Endothelial cell of umbilical vein (primary cell): ENCODE measurements around the gene PRR19. TPM values are rescaled to one million over a fixed set of nuclear protein-coding genes. Genes with fewer than 3 reads are reported as not detected.

Experiments
- BruUV-seq: library from RNA; stranded (reverse); fragments of 400-500 nt; replicated peaks from 2 replicates; lab custom pipeline; 2021; lab: Mats Ljungman, UMichigan
- CTCF ChIA-PET: fragments of 300-600, 350-600 bp; sonication (Branson Sonifier 250); formaldehyde crosslinking; loops from one replicate; lab custom pipeline; 2021; ENCODE audit warnings: antibody characterized with exemption, inconsistent platforms; lab: Charles Lee
- POLR2A ChIA-PET: fragments of 300-600, 350-600 bp; sonication (Branson Sonifier 250); formaldehyde crosslinking; loops from one replicate; lab custom pipeline; 2021; ENCODE audit warnings: antibody characterized with exemption, inconsistent platforms; lab: Charles Lee
- DNase-seq: peaks from one replicate; pipeline ENCODE4 v3.0.0-alpha.2; 2011; ENCODE audit warnings: low read depth, low spot score
- FAIRE-seq: peaks from 2 replicates; lab custom pipeline; 2011; peaks lifted over from hg19 to GRCh38; lab: Jason Lieb, UNC
- H2AFZ ChIP-seq: 2 replicates; pipeline ENCODE4 v1.6.0; 2012; ENCODE audit warnings: low read depth, low read length, control low read depth, inconsistent platforms
- H3K27ac ChIP-seq: 2 replicates; pipeline ENCODE4 v1.5.1; 2011; ENCODE audit warnings: low read depth, mild to moderate bottlenecking, control low read depth, low read length, moderate library complexity; ENCODE audit not compliant: insufficient read depth
- H3K27me3 ChIP-seq, 2 experiments: 2 replicates each; pipeline versions ENCODE4 v1.6.0 to v1.6.1; 2011; ENCODE audit warnings: low read length in 2 of 2, mixed read lengths in 1 of 2; ENCODE audit not compliant: control insufficient read depth in 2 of 2, insufficient read depth in 2 of 2
- H3K36me3 ChIP-seq, 2 experiments: 2 replicates in 1 of 2; 3 replicates in 1 of 2; pipeline ENCODE4 v1.5.1; 2011; ENCODE audit warnings: low read length in 2 of 2, mild to moderate bottlenecking in 1 of 2, moderate library complexity in 1 of 2; ENCODE audit not compliant: control insufficient read depth in 2 of 2, insufficient read depth in 2 of 2; ENCODE audit errors: extremely low read depth in 1 of 2
- H3K4me1 ChIP-seq: 3 replicates; pipeline ENCODE4 v1.5.1; 2011; ENCODE audit warnings: mild to moderate bottlenecking, low read length; ENCODE audit not compliant: control insufficient read depth, insufficient read depth; ENCODE audit errors: extremely low read depth
- H3K4me2 ChIP-seq: 2 replicates; pipeline ENCODE4 v1.6.1; 2011; ENCODE audit warnings: low read length, control low read depth, mixed read lengths; ENCODE audit not compliant: insufficient read depth
- H3K4me3 ChIP-seq, 3 experiments: fragments of 200-600 bp in 1 of 3; sonication (generic), shearing (Covaris generic) in 1 of 3; replicated peaks in 1 of 3; 2 replicates each; pipeline ENCODE4 v1.5.1; 2011 to 2016; ENCODE audit warnings: control low read depth in 3 of 3, low read length in 3 of 3, mild to moderate bottlenecking in 2 of 3, inconsistent platforms in 1 of 3, low read depth in 1 of 3, moderate library complexity in 1 of 3; ENCODE audit not compliant: insufficient read depth in 1 of 3
- H3K79me2 ChIP-seq: 2 replicates; pipeline ENCODE4 v1.6.0; 2012; ENCODE audit warnings: low read length, inconsistent platforms; ENCODE audit not compliant: control insufficient read depth, insufficient read depth
- H3K9ac ChIP-seq: replicated peaks from 2 replicates; pipeline ENCODE3; 2011; ENCODE audit warnings: low read length, control low read depth; ENCODE audit not compliant: insufficient read depth; ENCODE audit errors: extremely low read depth
- H3K9me1 ChIP-seq: replicated peaks from 3 replicates; pipeline ENCODE4 v1.6.0; 2011; ENCODE audit warnings: mild to moderate bottlenecking, low read length; ENCODE audit not compliant: control insufficient read depth, insufficient read depth; ENCODE audit errors: extremely low read depth
- H3K9me3 ChIP-seq: replicated peaks from 2 replicates; pipeline ENCODE4 v1.5.1; 2012; ENCODE audit warnings: low read length, inconsistent platforms; ENCODE audit not compliant: control insufficient read depth, insufficient read depth
- H4K20me1 ChIP-seq: replicated peaks from 2 replicates; pipeline ENCODE3; 2011; ENCODE audit warnings: mild to moderate bottlenecking, low read length; ENCODE audit not compliant: control insufficient read depth, insufficient read depth; ENCODE audit errors: extremely low read depth
- CTCF ChIP-seq, 2 donors: IDR thresholded peaks; 1 replicate in 1 of 2; 2 replicates in 1 of 2; pipeline ENCODE4 v1.5.1; 2011; ENCODE audit warnings: low read length in 2 of 2, mild to moderate bottlenecking in 2 of 2, moderate library complexity in 2 of 2, control low read depth in 1 of 2, inconsistent platforms in 1 of 2, low read depth in 1 of 2; ENCODE audit not compliant: insufficient read depth in 1 of 2; ENCODE audit errors: extremely low read depth in 1 of 2
- EZH2 ChIP-seq: IDR thresholded peaks from 2 replicates; pipeline ENCODE4 v1.6.1; 2012; ENCODE audit warnings: borderline replicate concordance, low read depth, mild to moderate bottlenecking, moderate library complexity, low read length, inconsistent platforms; ENCODE audit not compliant: severe bottlenecking
- FOS ChIP-seq: IDR thresholded peaks from 2 replicates; pipeline ENCODE4 v1.6.1; 2011; ENCODE audit warnings: mild to moderate bottlenecking, low read length, moderate library complexity, borderline replicate concordance; ENCODE audit not compliant: insufficient read depth
- GATA2 ChIP-seq: IDR thresholded peaks from 2 replicates; pipeline ENCODE4 v1.7.0; 2011; ENCODE audit warnings: low read depth, mild to moderate bottlenecking, moderate library complexity, mixed read lengths, low read length; ENCODE audit not compliant: insufficient read length, insufficient read depth
- JUN ChIP-seq: IDR thresholded peaks from 2 replicates; pipeline ENCODE4 v1.6.1; 2011; ENCODE audit warnings: borderline replicate concordance, low read depth; ENCODE audit not compliant: insufficient read length, insufficient read depth
- MAX ChIP-seq: IDR thresholded peaks from 2 replicates; pipeline ENCODE4 v1.6.1; 2011; ENCODE audit not compliant: insufficient read depth, insufficient read length
- MYC ChIP-seq: IDR thresholded peaks from one replicate; pipeline ENCODE4 v1.6.1; 2011; ENCODE audit warnings: mild to moderate bottlenecking, low read depth, low read length
- POLR2A ChIP-seq: IDR thresholded peaks from 2 replicates; pipeline ENCODE4 v1.6.1; 2012; ENCODE audit warnings: low read depth, mild to moderate bottlenecking, control low read depth, low read length
- POLR2AphosphoS5 ChIP-seq: IDR thresholded peaks from 2 replicates; pipeline ENCODE4 v1.6.1; 2012; ENCODE audit warnings: low read depth, mild to moderate bottlenecking, control low read depth, low read length, moderate library complexity; ENCODE audit not compliant: insufficient read depth
- dilution Hi-C: fragments of 300-500 bp; cut with MboI; formaldehyde crosslinking; loops from one replicate; pipeline ENCODE4 v1.15.0; 2019; ENCODE audit warnings: low sequenced_read_pairs; ENCODE audit not compliant: extremely low pct_ligation_motif_present
- intact Hi-C: fragments of 100-400 bp; cut with micrococcal nuclease; formaldehyde crosslinking; loops from one replicate; pipeline ENCODE4 v1.10.0; 2022
- polyA plus RNA-seq, 4 experiments: library from polyadenylated mRNA; depleted of rRNA in 3 of 4; stranded (reverse) in 3 of 4; unstranded in 1 of 4; fragments of >200 nt; gene quantifications; 2 replicates each; pipeline versions ENCODE4 v1.2.1 to v1.2.3, GENCODE V29; 2011 to 2012; ENCODE audit warnings: missing spikeins in 1 of 4
- total RNA-seq: library from RNA; stranded (reverse); gene quantifications from 2 replicates; pipeline ENCODE4 v1.2.3, GENCODE V29; 2021

Gene PRR19
- total and polyA plus RNA-seq, 2 donors (not counting 3 experiments of a cell fraction or from before 2014, with no cell fraction given), result 1.0 to 1.4 TPM

- no peaks in the 10 kb centered on the region for H3K9me1 ChIP-seq
- no peaks in the 10 kb centered on the region for H3K9me3 ChIP-seq
- CTCF ChIA-PET, result no interaction called here
- intact Hi-C loops (no loop called here), dilution Hi-C loops (no loop called here)
- H3K9ac ChIP-seq, result no peak overlapping the region
- POLR2A ChIA-PET, result no interaction called here
- no peak overlapping the region for H3K4me3 ChIP-seq
- no peak for FAIRE-seq
- no peaks in the 10 kb centered on the region for H3K79me2 ChIP-seq
- H3K27me3 ChIP-seq, result no peaks in the 10 kb centered on the region
- TF ChIP-seq POLR2A (no peak), CTCF (IDR thresholded peaks at IDR 0.05; ENCODE audit: extremely low read depth in 1 of 2, insufficient read depth in 1 of 2, low read depth in 1 of 2, low read length in 2 of 2) (no peak), EZH2 (no peak), JUN (no peak), POLR2AphosphoS5 (no peak), MAX (no peak), GATA2 (no peak), MYC (no peak), FOS (no peak)
- no peak overlapping the region for H2AFZ ChIP-seq
- no peaks in the 10 kb centered on the region for H4K20me1 ChIP-seq
- no peaks in the 10 kb centered on the region for H3K4me1 ChIP-seq
- peaks cover 0 to 14% of the 10 kb centered on the region in 2 experiments for H3K36me3 ChIP-seq
- no peak overlapping the region for H3K4me2 ChIP-seq
- DNase-seq, result no peak
- BruUV-seq, result no TSS peak
- H3K27ac ChIP-seq, result no peak overlapping the region
Measured at GRCh38 chr19:42350417-42350816, 48.5 kb downstream of the PRR19 start.
